Bronchial epithelial cell (primary cell): ENCODE results near the gene FNBP1. TPM values are rescaled to one million over a fixed set of nuclear protein-coding genes. Genes with fewer than 3 reads are reported as not detected.
A peak's percentile ranks its signal among the peaks of the same experiment; 100 is the strongest.

Experiments
- DNase-seq: peaks from one replicate; pipeline ENCODE4 v3.0.0-alpha.2; 2010; ENCODE audit warnings: low read depth
- FAIRE-seq: peaks from 2 replicates; lab custom pipeline; 2011; peaks lifted over from hg19 to GRCh38; lab: Jason Lieb, UNC
- H3K27me3 ChIP-seq: 2 replicates; pipeline ENCODE4 v1.5.1; 2011; ENCODE audit warnings: low read length; ENCODE audit not compliant: control insufficient read depth, insufficient read depth
- H3K36me3 ChIP-seq: 2 replicates; pipeline ENCODE4 v1.5.1; 2011; ENCODE audit warnings: low read length; ENCODE audit not compliant: control insufficient read depth, insufficient read depth
- H3K4me3 ChIP-seq: 2 replicates; pipeline ENCODE4 v1.5.1; 2011; ENCODE audit warnings: mild to moderate bottlenecking, low read depth, low read length, control low read depth
- total RNA-seq: library from RNA; depleted of rRNA; stranded (reverse); fragments of >200 nt; gene quantifications from 2 replicates; pipeline ENCODE4 v1.2.1, GENCODE V29; 2014
- TF ChIP-seq, protein P1 (sequence below): IDR thresholded peaks from 2 replicates; pipeline ENCODE4 v1.5.1; 2011; ENCODE audit warnings: mild to moderate bottlenecking, moderate library complexity, low read length, control low read depth, inconsistent platforms; ENCODE audit not compliant: insufficient read depth, severe bottlenecking

The FNBP1 gene
- total RNA-seq, 1 donor from 2014 or later, result 13.4 TPM

GRCh38 chr9:130060296-130060695 lies 17.3 kb upstream of the FNBP1 start:
- TF ChIP-seq, protein P1, sequence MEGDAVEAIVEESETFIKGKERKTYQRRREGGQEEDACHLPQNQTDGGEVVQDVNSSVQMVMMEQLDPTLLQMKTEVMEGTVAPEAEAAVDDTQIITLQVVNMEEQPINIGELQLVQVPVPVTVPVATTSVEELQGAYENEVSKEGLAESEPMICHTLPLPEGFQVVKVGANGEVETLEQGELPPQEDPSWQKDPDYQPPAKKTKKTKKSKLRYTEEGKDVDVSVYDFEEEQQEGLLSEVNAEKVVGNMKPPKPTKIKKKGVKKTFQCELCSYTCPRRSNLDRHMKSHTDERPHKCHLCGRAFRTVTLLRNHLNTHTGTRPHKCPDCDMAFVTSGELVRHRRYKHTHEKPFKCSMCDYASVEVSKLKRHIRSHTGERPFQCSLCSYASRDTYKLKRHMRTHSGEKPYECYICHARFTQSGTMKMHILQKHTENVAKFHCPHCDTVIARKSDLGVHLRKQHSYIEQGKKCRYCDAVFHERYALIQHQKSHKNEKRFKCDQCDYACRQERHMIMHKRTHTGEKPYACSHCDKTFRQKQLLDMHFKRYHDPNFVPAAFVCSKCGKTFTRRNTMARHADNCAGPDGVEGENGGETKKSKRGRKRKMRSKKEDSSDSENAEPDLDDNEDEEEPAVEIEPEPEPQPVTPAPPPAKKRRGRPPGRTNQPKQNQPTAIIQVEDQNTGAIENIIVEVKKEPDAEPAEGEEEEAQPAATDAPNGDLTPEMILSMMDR, result no peak
- no peaks in the 10 kb centered on the region for H3K27me3 ChIP-seq
- no peak for FAIRE-seq
- no peak overlapping the region for H3K4me3 ChIP-seq
- no peaks in the 10 kb centered on the region for H3K36me3 ChIP-seq
- DNase-seq, result no peak

DNA sequence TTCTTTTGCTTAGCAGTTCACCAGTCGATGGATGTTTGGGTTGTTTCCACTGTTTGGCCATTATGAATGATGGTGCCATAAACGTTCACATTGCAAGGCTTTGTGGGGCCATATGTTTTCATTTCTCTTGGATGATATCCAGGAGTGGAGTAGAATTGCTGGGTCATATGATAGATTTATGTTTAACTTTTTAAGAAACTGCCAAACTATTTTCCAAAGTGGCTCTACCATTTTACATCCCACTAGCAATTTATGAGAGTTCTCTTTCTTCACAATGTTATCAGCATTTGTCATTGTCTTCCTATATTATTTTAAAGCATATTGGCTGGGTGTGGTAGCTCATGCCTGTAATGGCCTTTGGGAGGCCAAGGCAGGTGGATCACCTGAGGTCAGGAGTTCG lies 15.9 kb upstream of the FNBP1 start:
- Histone ChIP-seq H3K4me3 (no peak overlapping the region), H3K36me3 (no peaks in the 10 kb centered on the region), H3K27me3 (no peaks in the 10 kb centered on the region)
- TF ChIP-seq, protein P1, result no peak
- FAIRE-seq (no peak), DNase-seq (no peak)

GRCh38 chr9:130058154-130058553 lies 15.2 kb upstream of the FNBP1 start:
- DNase-seq (no peak), FAIRE-seq (no peak)
- no peaks in the 10 kb centered on the region for H3K36me3 ChIP-seq
- TF ChIP-seq, protein P1, result peak; percentile 24
- no peak overlapping the region for H3K4me3 ChIP-seq
- H3K27me3 ChIP-seq, result no peaks in the 10 kb centered on the region

DNA sequence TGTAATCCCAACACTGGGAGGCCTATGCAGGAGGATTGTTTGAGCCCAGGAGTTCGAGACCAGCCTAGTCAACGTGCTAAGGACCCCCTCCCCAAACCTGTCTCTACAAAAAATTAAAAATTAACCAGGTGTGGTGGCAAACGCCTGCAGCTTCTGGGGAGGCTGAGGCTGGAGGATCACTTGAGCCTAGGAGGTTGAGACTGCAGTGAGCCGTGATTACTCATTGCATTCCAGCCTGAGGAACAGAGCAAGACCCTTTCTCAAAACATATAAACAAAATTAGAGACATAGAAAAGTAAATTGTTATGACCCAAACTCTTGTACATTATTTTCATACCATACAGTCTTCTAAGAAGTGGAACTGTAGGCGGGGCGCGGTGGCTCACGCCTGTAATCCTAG lies 11.8 kb upstream of the FNBP1 start:
- FAIRE-seq (no peak), DNase-seq (no peak)
- H3K36me3 ChIP-seq, result no peaks in the 10 kb centered on the region
- TF ChIP-seq, protein P1, result no peak
- H3K4me3 ChIP-seq, result peak overlapping the region; percentile 94
- H3K27me3 ChIP-seq, result no peaks in the 10 kb centered on the region

GRCh38 chr9:130054325-130054786 lies 11.4 kb upstream of the FNBP1 start:
- no peaks in the 10 kb centered on the region for H3K27me3 ChIP-seq
- DNase-seq, result no peak
- peak overlapping the region; percentile 94 for H3K4me3 ChIP-seq
- FAIRE-seq, result no peak
- TF ChIP-seq, protein P1, result no peak
- H3K36me3 ChIP-seq, result no peaks in the 10 kb centered on the region
